Measurements from ENCODE around the gene PIK3CG.

DNA sequence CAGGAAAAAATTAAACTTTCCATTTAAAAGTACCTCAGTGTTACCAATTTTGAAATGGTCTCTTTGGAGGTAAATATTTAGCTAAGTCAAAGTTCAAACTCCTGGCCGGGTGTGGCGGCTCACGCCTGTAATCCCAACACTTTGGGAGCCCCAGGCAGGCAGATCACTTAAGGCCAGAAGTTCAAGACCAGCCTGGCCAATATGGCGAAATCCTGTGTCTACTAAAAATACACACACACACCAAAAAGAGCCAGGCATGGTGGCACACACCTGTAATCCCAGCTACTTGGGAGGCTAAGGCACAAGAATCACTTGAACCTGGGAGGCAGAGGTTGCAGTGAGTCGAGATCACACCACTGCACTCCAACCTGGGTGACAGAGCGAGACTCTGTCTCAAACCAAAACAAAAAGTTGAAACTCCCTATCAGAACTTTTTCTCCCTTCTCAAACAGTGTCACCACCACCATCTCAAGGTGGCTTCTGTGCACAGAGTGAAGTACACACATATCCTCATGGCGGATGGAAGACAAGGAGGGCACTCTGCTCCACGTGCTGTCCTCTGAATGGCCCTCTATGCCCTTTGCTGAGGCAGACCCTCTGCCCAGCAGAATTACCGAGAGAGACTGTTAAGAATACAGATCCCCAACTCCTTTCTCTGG lies 11.7 kb upstream of the PIK3CG start:
- TF ChIP-seq CTCF (IDR thresholded peaks at IDR 0.05; ENCODE audit: insufficient read depth, low read length, poor library complexity, severe bottlenecking) (no peak), EZH2phosphoT487 (conservative IDR thresholded peaks at IDR 0.05; ENCODE audit: low read length) (no peak)
